Measurements from ENCODE around the gene RAB1B. TPM values are rescaled to one million over a fixed set of nuclear protein-coding genes. Genes with fewer than 3 reads are reported as not detected.

RAB1B gene
- total RNA-seq, 2 donors from 2014 or later, result 122 to 126 TPM

DNA sequence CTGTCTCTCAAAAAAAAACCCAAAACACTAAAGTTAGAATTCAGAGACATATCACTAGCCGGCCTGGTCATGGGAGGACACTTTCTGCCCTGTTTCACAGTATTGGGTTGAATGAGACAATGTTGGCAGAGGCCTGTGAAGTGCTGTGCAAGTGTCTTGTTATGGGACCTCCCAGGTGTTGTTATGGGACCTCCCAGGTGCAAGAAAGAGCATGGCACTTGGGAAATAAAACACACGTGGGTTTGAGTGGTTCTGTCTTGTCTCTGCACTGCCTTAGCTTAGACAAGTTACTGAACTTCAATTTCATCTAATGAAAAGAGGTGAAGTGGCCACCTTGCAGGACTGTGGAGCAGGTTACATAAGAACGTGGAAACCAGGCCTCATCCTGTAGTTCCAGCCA lies 28.9 kb upstream of the RAB1B start:
- no peaks in the 10 kb centered on the region for H3K9me3 ChIP-seq (ENCODE audit: control insufficient read depth, low read length)
- H3K4me1 ChIP-seq (ENCODE audit: control insufficient read depth, insufficient read depth, low read length), result no peaks in the 10 kb centered on the region
- H3K4me3 ChIP-seq (ENCODE audit: low read length), result no peak overlapping the region
- Mint-ChIP-seq H3K36me3 (ENCODE audit: low read depth) (peaks cover 46% of the 10 kb centered on the region), H3K4me3 (no peak overlapping the region), H3K4me1 (no peaks in the 10 kb centered on the region), H3K27me3 (ENCODE audit: insufficient read depth) (no peaks in the 10 kb centered on the region), H3K9me3 (no peaks in the 10 kb centered on the region), H3K27ac (peak overlapping the region; percentile 44)
- TF ChIP-seq, protein P1, sequence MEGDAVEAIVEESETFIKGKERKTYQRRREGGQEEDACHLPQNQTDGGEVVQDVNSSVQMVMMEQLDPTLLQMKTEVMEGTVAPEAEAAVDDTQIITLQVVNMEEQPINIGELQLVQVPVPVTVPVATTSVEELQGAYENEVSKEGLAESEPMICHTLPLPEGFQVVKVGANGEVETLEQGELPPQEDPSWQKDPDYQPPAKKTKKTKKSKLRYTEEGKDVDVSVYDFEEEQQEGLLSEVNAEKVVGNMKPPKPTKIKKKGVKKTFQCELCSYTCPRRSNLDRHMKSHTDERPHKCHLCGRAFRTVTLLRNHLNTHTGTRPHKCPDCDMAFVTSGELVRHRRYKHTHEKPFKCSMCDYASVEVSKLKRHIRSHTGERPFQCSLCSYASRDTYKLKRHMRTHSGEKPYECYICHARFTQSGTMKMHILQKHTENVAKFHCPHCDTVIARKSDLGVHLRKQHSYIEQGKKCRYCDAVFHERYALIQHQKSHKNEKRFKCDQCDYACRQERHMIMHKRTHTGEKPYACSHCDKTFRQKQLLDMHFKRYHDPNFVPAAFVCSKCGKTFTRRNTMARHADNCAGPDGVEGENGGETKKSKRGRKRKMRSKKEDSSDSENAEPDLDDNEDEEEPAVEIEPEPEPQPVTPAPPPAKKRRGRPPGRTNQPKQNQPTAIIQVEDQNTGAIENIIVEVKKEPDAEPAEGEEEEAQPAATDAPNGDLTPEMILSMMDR (conservative IDR thresholded peaks at IDR 0.05), result no peak
- H3K27ac ChIP-seq (ENCODE audit: low read depth, low read length), result no peak overlapping the region
- no peak overlapping the region for H3K9ac ChIP-seq (ENCODE audit: extremely low read depth, low read length, poor library complexity, severe bottlenecking)
- H3K27me3 ChIP-seq (ENCODE audit: control insufficient read depth, insufficient read depth, low read length, poor library complexity, severe bottlenecking), result no peaks in the 10 kb centered on the region
- no peak for DNase-seq
- WGBS, 2 experiments (ENCODE audit: insufficient coverage in 1 of 2, insufficient read length in 1 of 2), result 94 to 100% methylated on average over 2 to 3 of the region's 3 CpGs
- peaks cover 39% of the 10 kb centered on the region for H3K36me3 ChIP-seq (ENCODE audit: control insufficient read depth, insufficient read depth, low read length)

DNA sequence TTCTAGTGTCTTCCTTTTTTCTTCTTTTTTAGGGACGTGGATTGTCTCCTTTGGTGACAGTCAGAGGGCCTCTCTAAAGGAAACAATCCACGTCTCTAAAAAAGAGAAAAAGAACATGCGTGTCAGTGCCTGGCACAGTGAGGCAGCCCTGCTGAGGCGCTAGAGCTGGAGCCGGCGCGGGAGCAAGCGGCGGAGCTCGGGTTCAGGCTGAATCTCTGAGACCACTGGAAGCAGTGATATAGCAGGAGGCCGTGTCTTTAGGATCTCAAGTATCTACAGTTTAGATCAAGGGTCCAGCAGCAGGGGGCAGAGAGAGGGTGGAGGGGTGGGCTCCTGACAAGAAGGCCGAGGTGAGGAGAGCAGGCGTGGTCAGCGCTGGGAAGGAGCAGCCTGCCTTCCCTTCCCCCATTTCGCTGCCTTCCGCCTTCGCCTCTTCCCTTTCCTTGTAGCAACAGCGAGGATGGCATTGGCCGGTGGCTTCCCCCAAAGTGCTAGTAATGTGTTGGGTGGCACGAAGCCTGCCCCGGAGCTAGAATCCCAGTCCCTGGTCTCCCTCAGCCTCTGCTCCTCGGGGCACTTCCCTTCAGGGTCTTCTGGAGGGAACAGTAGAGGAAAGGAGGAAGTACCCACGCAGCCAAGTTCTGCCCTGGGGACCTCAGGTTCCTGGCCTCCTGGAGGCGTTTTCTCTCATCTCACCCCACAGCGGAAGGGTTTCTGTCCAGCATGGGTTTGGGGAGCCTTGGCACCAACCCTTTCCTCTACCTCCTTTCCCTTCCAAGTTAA lies 28.2 kb upstream of the RAB1B start:
- Histone ChIP-seq H3K9ac (ENCODE audit: extremely low read depth, low read length, poor library complexity, severe bottlenecking) (no peak overlapping the region), H3K4me1 (ENCODE audit: control insufficient read depth, insufficient read depth, low read length) (no peaks in the 10 kb centered on the region), H3K4me3 (ENCODE audit: low read length) (no peak overlapping the region), H3K9me3 (ENCODE audit: control insufficient read depth, low read length) (no peaks in the 10 kb centered on the region), H3K27me3 (ENCODE audit: control insufficient read depth, insufficient read depth, low read length, poor library complexity, severe bottlenecking) (no peaks in the 10 kb centered on the region), H3K27ac (ENCODE audit: low read depth, low read length) (no peak overlapping the region), H3K36me3 (ENCODE audit: control insufficient read depth, insufficient read depth, low read length) (peaks cover 38% of the 10 kb centered on the region)
- H3K36me3 Mint-ChIP-seq (ENCODE audit: low read depth), result peaks cover 46% of the 10 kb centered on the region
- WGBS, 2 experiments (ENCODE audit: insufficient coverage in 1 of 2, insufficient read length in 1 of 2), result 92 to 98% methylated on average over 10 to 24 of the region's 25 CpGs
- peak overlapping the region; percentile 44 for H3K27ac Mint-ChIP-seq
- TF ChIP-seq, protein P1 (conservative IDR thresholded peaks at IDR 0.05), result no peak
- H3K4me1 Mint-ChIP-seq, result no peaks in the 10 kb centered on the region
- no peaks in the 10 kb centered on the region for H3K9me3 Mint-ChIP-seq
- no peaks in the 10 kb centered on the region for H3K27me3 Mint-ChIP-seq (ENCODE audit: insufficient read depth)
- peak; percentile 61 for DNase-seq
- no peak overlapping the region for H3K4me3 Mint-ChIP-seq

DNA sequence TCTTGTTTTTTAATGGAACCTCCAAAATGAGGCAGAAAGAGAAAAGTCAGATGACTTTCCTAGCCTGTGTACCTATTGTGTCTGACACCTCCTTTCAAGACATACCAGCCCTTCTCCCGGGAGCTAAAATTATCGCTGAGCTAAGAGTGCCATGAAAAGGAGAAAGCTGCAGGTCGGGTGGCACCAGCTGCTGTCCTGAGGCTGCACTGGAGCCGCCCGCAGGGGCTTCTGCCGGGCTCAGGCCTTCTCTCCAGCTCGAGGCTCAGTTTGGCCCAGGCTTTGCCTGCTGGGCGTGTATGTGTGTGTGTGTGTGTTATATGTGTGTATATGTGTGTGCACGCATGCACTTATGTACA lies 27.7 kb upstream of the RAB1B start:
- H3K4me1 ChIP-seq (ENCODE audit: control insufficient read depth, insufficient read depth, low read length), result no peaks in the 10 kb centered on the region
- H3K9ac ChIP-seq (ENCODE audit: extremely low read depth, low read length, poor library complexity, severe bottlenecking), result no peak overlapping the region
- TF ChIP-seq, protein P1 (conservative IDR thresholded peaks at IDR 0.05), result no peak
- no peak overlapping the region for H3K27ac ChIP-seq (ENCODE audit: low read depth, low read length)
- no peaks in the 10 kb centered on the region for H3K4me1 Mint-ChIP-seq
- H3K4me3 ChIP-seq (ENCODE audit: low read length), result no peak overlapping the region
- H3K27me3 Mint-ChIP-seq (ENCODE audit: insufficient read depth), result no peaks in the 10 kb centered on the region
- H3K27ac Mint-ChIP-seq, result no peak overlapping the region
- DNase-seq, result no peak
- no peak overlapping the region for H3K4me3 Mint-ChIP-seq
- WGBS, 2 experiments (ENCODE audit: insufficient coverage in 1 of 2, insufficient read length in 1 of 2), result 90 to 91% methylated on average over 2 to 7 of the region's 9 CpGs
- no peaks in the 10 kb centered on the region for H3K9me3 ChIP-seq (ENCODE audit: control insufficient read depth, low read length)
- peaks cover 41% of the 10 kb centered on the region for H3K36me3 Mint-ChIP-seq (ENCODE audit: low read depth)
- H3K27me3 ChIP-seq (ENCODE audit: control insufficient read depth, insufficient read depth, low read length, poor library complexity, severe bottlenecking), result no peaks in the 10 kb centered on the region
- peaks cover 38% of the 10 kb centered on the region for H3K36me3 ChIP-seq (ENCODE audit: control insufficient read depth, insufficient read depth, low read length)
- no peaks in the 10 kb centered on the region for H3K9me3 Mint-ChIP-seq
